Karpas-422 (cell line): ENCODE measurements around the gene GOLGA6A. TPM values are rescaled to one million over a fixed set of nuclear protein-coding genes. Genes with fewer than 3 reads are reported as not detected.
"Not testable (repeated sequence)": the region's sequence is repeated elsewhere in the genome, so short reads cannot be mapped to it uniquely, and the experiment has no call there.

Experiments
- DNase-seq: peaks from one replicate; pipeline ENCODE4 v3.0.0-alpha.2; 2015
- H2AFZ ChIP-seq: fragments of 200-600 bp; sonication (generic); 2 replicates; pipeline ENCODE4 v1.6.1; 2014; ENCODE audit warnings: antibody characterized with exemption, low read length, mixed read lengths
- H3K27ac ChIP-seq: fragments of 200-600 bp; sonication (generic); 2 replicates; pipeline ENCODE4 v1.5.1; 2014; ENCODE audit warnings: mild to moderate bottlenecking, low read length, moderate library complexity
- H3K27me3 ChIP-seq: fragments of 200-600 bp; sonication (generic); 2 replicates; pipeline ENCODE4 v1.6.1; 2014; ENCODE audit warnings: low read length, mixed read lengths
- H3K36me3 ChIP-seq: fragments of 200-600 bp; sonication (generic); 2 replicates; pipeline ENCODE4 v1.6.1; 2014; ENCODE audit warnings: low read length, mixed read lengths; ENCODE audit not compliant: insufficient read depth
- H3K4me1 ChIP-seq: fragments of 200-600 bp; sonication (generic); 2 replicates; pipeline ENCODE4 v1.6.1; 2014; ENCODE audit warnings: mild to moderate bottlenecking, low read length, mixed read lengths
- H3K4me2 ChIP-seq: fragments of 200-600 bp; sonication (generic); 2 replicates; pipeline ENCODE4 v1.6.1; 2014; ENCODE audit warnings: low read length, low read depth, mild to moderate bottlenecking; ENCODE audit not compliant: poor library complexity, severe bottlenecking
- H3K4me3 ChIP-seq: fragments of 200-600 bp; sonication (generic); 2 replicates; pipeline ENCODE4 v1.5.1; 2014; ENCODE audit warnings: mild to moderate bottlenecking, antibody characterized with exemption, low read length, mixed read lengths
- H3K79me2 ChIP-seq: fragments of 200-600 bp; sonication (generic); 2 replicates; pipeline ENCODE4 v1.6.1; 2014; ENCODE audit warnings: mild to moderate bottlenecking, low read length, mixed read lengths
- H3K9ac ChIP-seq: fragments of 200-600 bp; sonication (generic); 2 replicates; pipeline ENCODE4 v1.6.0; 2014; ENCODE audit warnings: low read length
- H3K9me2 ChIP-seq: fragments of 200-600 bp; sonication (generic), shearing (Covaris generic); replicated peaks from 2 replicates; pipeline ENCODE4 v1.6.0; 2014; ENCODE audit warnings: mild to moderate bottlenecking, low read length, moderate library complexity; ENCODE audit not compliant: insufficient read depth
- H3K9me3 ChIP-seq: fragments of 300-700, 200-600 bp; sonication (generic); 2 replicates; pipeline ENCODE4 v1.6.1; 2014; ENCODE audit warnings: low read length, mixed read lengths
- H4K20me1 ChIP-seq: fragments of 200-600 bp; sonication (generic); 2 replicates; pipeline ENCODE4 v1.6.1; 2014; ENCODE audit warnings: mild to moderate bottlenecking, antibody characterized with exemption, low read length, low read depth; ENCODE audit not compliant: insufficient read depth
- total RNA-seq: library from RNA; depleted of rRNA; stranded (reverse); fragments of >200 nt; shearing (Covaris generic); gene quantifications from 2 replicates; pipeline ENCODE4 v1.2.3, GENCODE V29; 2014; ENCODE audit warnings: low replicate concordance

Gene GOLGA6A
- total RNA-seq, 1 experiment from 2014 or later = not detected

- H2AFZ ChIP-seq, H3K9me2 ChIP-seq, H3K4me2 ChIP-seq, H3K79me2 ChIP-seq, DNase-seq, H3K4me3 ChIP-seq, H3K27me3 ChIP-seq, H3K4me1 ChIP-seq, H4K20me1 ChIP-seq, H3K9me3 ChIP-seq, H3K36me3 ChIP-seq, H3K9ac ChIP-seq, H3K27ac ChIP-seq: not testable (repeated sequence)
Measured at GRCh38 chr15:74094567-74094966, 12.2 kb upstream of the GOLGA6A start.

DNA sequence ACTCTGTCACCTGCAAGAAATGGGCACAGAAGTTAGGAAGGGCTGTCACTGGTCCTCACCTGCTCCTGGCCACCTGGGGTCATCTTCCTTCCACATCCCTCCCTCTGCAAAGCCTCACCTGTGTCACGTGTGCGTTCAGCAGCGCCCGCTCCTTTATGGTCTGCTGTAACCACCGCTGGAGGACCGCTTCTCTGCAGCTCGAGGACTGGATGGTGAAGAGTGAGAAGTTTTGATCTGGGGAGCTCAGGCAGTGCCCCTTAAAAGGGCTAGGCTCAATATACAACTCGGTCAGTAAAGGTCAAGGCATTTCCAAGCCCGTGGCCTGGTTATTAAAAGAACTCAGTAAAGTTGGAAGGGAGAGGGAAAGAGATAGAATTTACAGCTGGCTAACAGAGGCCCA is 6.6 kb downstream of the GOLGA6A start:
- not testable (repeated sequence) for H3K27me3 ChIP-seq, H3K4me1 ChIP-seq, DNase-seq, H3K27ac ChIP-seq, H3K79me2 ChIP-seq, H3K9me3 ChIP-seq, H3K9ac ChIP-seq, H3K4me3 ChIP-seq, H3K36me3 ChIP-seq, H3K4me2 ChIP-seq, H2AFZ ChIP-seq, H3K9me2 ChIP-seq, H4K20me1 ChIP-seq

DNA sequence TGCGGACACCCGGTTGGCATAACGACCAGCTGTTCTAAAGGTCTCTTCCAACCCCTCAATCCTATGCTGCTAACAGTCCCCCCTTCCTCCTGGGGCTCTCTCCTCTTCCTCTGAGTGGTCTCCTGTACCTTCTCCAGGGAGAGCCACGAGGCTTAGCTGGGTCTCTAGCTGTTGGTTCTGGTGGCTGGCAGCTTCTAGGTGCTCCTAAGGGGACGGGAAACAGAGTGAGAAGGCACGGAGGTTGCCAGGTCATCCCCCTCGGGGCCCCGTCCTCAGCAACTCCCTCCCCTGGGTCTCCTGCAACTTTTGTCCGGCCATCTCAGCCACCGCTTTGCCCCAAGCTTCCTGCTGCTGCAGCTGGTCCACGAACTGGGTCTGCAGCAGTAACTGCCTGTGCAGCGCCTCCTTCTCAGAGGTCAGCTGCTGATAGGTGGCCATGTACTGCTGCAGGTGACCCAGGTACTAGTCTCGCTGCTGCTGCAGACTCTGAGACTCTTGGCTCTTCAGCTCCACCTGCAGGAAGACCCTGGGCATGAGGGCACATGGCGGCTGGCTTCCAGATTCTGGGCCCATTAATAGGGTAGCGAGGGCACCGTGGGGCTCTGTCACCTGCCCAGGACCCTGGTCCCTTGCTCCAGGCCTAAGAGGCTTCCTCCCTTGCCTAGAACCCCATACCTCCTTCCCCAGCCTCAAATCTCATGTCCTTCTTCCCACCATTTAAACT is 9.6 kb downstream of the GOLGA6A start:
- not testable (repeated sequence) for H3K79me2 ChIP-seq, H3K36me3 ChIP-seq, H3K27me3 ChIP-seq, H3K4me1 ChIP-seq, H3K4me2 ChIP-seq, H3K4me3 ChIP-seq, H3K9me2 ChIP-seq, H3K9me3 ChIP-seq, H4K20me1 ChIP-seq, H3K9ac ChIP-seq, DNase-seq, H2AFZ ChIP-seq, H3K27ac ChIP-seq

DNA sequence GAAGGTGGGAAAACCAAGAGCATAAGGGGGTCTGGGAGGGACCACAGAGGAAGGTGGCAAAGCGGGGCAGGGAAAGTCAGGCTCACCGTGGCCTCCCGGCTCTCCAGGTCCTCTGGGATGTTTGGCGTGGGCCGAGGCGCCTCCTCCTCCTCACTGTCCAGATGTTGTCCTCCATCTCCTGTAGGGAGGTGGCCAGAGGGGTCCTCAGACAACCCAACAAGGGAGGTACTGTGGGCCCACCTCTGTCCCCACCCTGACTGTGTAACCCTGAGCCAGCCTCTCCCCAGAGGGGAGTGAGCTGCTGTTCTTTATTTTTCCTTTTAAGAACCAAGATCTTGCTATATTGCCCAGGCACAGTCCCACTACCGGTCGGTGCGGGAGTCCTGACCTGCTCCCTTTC is 10.2 kb downstream of the GOLGA6A start:
- not testable (repeated sequence) for H3K27me3 ChIP-seq, H3K4me3 ChIP-seq, H3K9ac ChIP-seq, H3K4me1 ChIP-seq, H3K4me2 ChIP-seq, H2AFZ ChIP-seq, H3K36me3 ChIP-seq, H3K27ac ChIP-seq, DNase-seq, H4K20me1 ChIP-seq, H3K79me2 ChIP-seq, H3K9me2 ChIP-seq, H3K9me3 ChIP-seq

DNA sequence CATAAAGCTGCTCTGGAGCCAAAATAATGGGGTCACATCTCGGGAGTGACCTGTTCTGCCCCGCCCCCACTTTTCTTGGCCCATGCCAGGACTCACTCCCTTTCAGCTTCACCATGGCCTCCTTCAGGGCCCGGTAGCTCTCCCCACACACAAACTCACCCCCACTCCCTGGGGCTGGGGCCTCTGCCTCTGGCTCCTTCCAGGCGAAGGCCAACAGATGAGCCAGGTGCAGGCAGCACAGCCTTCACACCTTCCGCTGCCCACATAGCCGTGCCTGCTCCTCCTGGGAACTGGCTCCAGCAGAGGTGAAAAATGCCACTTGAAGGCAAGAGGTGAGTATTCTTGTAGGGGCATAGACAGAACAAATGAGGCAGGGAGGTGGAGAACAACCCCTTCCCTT is 10.7 kb downstream of the GOLGA6A start:
- H3K9me3 ChIP-seq, H3K4me2 ChIP-seq, H3K9me2 ChIP-seq, H3K9ac ChIP-seq, H3K79me2 ChIP-seq, H3K27me3 ChIP-seq, DNase-seq, H4K20me1 ChIP-seq, H3K36me3 ChIP-seq, H2AFZ ChIP-seq, H3K4me3 ChIP-seq, H3K4me1 ChIP-seq, H3K27ac ChIP-seq: not testable (repeated sequence)

DNA sequence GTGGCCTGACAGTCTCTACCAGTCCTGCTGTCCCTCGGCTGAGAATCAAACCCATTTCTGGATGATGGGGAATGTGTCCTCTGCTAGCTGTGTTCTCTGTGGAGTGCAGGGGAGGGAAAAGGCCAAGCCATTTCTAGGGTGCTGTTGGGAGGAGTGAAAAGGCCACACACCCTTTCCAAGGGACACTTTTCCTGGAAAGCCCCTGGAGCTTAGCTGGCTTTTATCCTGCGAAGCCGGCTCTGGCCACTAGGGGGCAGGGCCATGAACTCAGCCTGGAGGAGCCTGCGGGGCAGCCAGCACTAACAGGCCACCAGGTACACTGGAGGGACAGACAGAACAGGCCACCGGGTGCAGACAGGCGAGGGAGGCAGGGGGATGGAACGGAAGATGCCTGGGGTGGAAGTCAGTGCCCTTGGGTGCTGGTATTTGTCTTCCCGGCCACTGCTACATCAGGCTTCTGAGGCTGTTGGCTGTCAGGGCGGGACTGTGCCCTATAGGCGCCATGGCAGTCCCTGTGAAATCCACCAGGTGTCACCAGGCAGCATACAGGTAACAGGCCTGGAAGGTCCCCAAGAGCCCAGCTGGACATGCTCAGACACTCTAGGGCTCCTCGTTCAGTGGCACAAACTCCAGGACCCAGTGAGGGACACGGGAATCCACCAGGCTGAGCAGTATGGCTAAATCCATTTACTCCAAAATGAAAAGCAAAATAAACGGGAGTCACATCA is 16.5 kb downstream of the GOLGA6A start:
- not testable (repeated sequence) for H3K79me2 ChIP-seq, H3K4me3 ChIP-seq, H4K20me1 ChIP-seq, H3K9me3 ChIP-seq, H3K36me3 ChIP-seq, H3K4me1 ChIP-seq, H2AFZ ChIP-seq, H3K9ac ChIP-seq, H3K27me3 ChIP-seq, H3K9me2 ChIP-seq, DNase-seq, H3K27ac ChIP-seq, H3K4me2 ChIP-seq

- not testable (repeated sequence) for H3K27me3 ChIP-seq, H4K20me1 ChIP-seq, H3K9me3 ChIP-seq, H2AFZ ChIP-seq, DNase-seq, H3K9ac ChIP-seq, H3K27ac ChIP-seq, H3K9me2 ChIP-seq, H3K36me3 ChIP-seq, H3K79me2 ChIP-seq, H3K4me3 ChIP-seq, H3K4me2 ChIP-seq, H3K4me1 ChIP-seq
Measured at GRCh38 chr15:74064822-74065221, 17.5 kb downstream of the GOLGA6A start.

- not testable (repeated sequence) for H2AFZ ChIP-seq, H3K27me3 ChIP-seq, H3K27ac ChIP-seq, H3K9ac ChIP-seq, H3K79me2 ChIP-seq, DNase-seq, H3K4me3 ChIP-seq, H4K20me1 ChIP-seq, H3K9me2 ChIP-seq, H3K36me3 ChIP-seq, H3K9me3 ChIP-seq, H3K4me2 ChIP-seq, H3K4me1 ChIP-seq
Measured at GRCh38 chr15:74064183-74064582, 18.2 kb downstream of the GOLGA6A start.
